ENCODE measurements around the gene AMZ1.

The AMZ1 gene

GRCh38 chr7:2651847-2652735 lies 35.9 kb upstream of the AMZ1 start:
- DNase-seq = no peak

- no peak for DNase-seq
Observed at GRCh38 chr7:2652736-2653060, 35.3 kb upstream of the AMZ1 start.

- DNase-seq = no peak
Observed at GRCh38 chr7:2654059-2654458, 33.9 kb upstream of the AMZ1 start.

DNA sequence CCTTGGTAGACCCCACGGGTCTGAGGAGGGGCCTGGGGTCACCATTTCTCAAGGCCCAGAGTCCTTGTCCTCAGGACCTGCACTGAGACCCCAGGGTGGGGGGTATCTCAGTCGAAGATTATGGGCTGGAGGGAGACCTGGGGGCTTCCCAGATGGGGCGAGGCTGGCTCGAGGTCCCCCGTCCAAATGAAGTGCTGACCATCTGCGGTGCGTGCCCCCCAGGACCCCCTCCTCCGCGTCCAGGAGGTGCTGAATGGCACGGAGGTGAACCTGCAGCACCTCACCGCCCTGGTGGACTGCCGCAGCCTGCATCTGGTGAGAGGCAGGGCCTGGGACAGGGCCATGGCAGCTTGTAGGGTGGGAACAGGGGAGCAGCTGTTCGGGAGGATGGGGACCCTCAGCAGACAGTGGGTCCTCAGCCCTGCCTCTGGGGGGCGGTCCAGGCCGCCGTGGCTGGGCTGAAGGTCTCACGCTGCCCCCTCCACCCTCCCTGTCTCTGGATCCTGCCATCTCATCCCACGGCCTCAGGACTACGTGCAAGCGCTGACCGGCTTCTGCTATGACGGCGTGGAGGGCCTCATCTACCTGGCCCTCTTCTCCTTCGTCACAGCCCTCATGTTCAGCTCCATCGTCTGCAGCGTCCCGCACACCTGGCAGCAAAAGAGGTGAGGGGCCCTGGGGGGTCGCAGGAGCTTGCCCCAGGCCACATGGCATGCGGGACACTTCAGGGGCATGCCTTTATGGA lies 32.0 kb upstream of the AMZ1 start:
- DNase-seq = no peak

DNA sequence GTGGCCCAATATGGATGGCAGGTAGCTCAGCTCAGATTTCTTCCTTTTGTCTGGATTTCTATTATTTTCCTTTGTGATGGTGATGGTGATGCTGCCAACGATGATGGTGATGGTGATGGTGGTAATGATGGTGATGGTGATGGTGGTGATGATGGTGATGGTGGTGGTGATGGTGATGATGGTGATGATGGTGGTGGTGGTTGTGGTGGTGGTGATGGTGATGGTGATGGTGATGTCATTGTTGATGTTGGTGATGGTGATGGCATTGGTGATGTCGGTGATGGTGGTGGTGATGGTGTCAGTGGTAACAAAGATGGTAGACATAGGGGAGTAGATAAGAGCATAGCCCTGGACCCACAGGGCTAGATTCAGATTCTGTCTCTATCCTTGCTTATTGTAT lies 30.8 kb upstream of the AMZ1 start:
- no peak for DNase-seq

DNA sequence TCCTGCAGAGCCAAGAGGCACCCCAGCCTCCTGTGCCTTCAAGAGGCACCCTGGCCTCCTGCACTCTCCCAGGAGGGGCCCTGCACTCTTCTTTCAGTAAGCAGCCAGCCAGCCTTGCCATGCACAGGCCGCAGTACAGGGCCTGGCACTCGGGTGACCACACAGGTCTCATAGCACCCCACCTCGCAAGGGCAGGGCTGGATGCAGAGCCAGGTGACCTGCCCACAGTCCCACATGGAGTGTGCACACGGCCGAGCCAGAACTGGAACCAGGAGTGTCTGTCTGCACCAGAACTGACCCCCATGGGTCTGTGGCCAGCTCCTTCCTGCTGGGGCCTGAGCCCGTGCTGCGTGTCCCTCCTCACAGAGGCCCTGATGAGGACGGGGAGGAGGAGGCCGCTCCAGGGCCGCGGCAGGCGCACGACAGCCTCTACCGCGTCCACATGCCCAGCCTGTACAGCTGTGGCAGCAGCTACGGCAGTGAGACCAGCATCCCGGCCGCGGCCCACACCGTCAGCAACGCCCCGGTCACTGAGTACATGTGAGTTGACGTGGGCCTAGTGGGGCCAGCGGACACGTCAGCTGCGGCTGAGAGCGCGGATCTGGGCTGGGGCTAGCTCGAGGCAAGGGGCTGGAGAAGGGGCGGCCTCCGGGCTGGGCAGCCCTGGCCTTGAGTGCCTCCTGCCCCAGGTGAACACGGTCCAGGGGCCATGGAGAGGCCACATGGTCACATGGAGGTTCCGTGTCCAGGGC lies 29.9 kb upstream of the AMZ1 start:
- DNase-seq = no peak

DNA sequence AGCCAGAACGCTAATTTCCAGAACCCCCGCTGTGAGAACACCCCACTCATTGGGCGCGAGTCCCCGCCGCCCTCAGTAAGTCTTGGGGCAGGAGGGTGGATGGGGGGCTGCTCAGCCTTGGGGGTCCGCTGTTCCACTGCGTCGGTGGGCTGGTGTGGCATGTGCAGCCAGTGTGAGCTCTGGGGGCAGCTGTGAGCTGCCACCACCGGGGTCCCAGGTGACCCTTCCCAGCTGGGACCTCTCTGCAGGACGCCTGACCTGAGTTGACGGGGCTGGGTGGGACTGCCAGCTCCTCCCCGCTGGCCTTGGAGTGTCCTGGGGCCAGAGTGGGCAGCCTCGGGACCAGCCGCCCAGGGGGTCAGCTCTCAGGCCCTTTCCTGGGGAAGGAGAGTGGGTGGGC lies 29.1 kb upstream of the AMZ1 start:
- no peak for DNase-seq

- DNase-seq = no peak
Observed at GRCh38 chr7:2659556-2660358, 28.2 kb upstream of the AMZ1 start.

GRCh38 chr7:2660359-2661095 lies 27.5 kb upstream of the AMZ1 start:
- no peak for DNase-seq

- no peak for DNase-seq
Observed at GRCh38 chr7:2661096-2661449, 26.9 kb upstream of the AMZ1 start.

- DNase-seq = no peak
Observed at GRCh38 chr7:2661602-2662272, 26.3 kb upstream of the AMZ1 start.

DNA sequence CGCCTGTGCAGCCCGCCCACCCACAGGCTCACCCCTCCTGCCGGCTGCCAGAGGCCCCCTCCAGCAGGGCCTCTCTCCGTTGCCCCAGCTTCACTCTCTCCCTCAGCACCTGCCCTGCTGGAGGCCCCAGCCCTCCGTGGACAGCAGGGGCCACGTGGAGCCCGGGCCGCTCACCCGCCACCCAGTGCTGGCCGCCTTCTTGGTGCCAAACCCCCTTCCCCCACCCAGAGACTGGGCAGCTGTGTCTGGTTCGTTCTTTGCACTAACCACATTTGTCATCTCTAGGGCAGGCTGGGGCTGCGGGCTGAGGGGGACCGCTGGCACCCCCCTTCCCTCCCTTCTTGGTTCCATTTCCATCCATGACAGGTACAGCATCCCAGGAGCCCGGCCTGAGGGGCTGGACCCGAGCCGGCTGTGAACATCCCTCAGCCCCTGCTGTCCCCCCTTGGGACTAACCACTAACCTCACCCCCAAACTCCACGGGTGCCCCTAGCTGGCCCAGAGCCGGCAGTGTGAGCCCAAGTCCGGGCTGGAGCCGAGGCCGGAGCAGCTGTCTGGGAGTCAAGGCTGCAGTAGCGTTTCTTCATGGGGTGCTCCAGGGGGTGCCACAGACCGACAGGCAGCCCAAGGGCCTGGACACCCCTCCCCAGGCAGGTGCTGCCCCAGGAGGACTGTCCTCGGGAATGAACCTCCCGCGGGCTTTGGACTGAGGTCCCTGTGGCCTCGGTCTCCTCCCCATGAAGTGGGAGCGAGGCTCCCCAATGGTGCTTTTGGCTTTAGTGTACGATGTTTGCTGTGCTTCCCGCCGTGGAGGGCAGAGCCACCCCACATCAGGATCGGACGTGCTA lies 25.5 kb upstream of the AMZ1 start:
- no peak for DNase-seq

- no peak for DNase-seq
Observed at GRCh38 chr7:2663121-2663886, 24.7 kb upstream of the AMZ1 start.

DNA sequence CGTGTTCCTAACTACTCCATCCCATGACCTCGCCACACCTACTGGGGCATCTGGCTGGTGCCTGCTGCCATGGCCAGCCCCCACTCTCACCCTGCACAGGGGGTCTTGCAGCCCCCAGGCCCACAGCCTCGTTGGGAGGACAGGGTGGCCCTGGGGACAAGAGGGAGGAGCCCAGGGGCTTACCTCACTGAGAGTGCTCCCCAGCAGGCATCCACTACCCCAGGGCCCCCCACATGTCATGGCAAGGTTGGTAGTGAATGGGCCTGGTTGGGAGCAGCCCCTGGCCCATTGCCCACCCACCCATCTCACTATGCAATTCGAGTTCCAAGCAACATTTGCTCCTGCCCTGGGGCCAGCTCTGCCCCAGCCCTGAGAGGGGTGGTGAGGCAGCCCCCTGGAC lies 24.0 kb upstream of the AMZ1 start:
- no peak for DNase-seq

DNA sequence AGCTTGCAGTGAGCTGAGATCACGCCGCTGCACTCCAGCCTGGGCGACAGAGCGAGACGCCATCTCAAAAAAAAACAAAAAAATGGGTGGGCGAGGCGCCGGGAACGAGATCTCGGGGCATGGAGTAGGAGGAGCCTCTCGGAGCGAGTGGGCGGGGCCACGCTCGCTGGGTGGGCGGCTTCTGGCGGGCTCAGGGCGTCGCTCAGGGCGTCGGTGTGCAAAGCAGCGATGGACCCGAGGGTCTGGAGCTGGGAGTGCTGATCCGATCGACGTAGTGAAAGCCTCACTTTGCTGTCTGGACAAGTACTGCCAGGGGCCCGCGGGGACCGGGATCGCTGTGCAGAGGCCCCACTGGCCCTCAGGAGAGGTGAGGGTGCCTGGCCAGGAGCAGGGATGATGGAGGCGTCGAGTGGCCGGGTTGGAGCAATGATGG lies 22.6 kb upstream of the AMZ1 start:
- no peak for DNase-seq

GRCh38 chr7:2666155-2666554 lies 21.8 kb upstream of the AMZ1 start:
- no peak for DNase-seq

- no peak for DNase-seq
Observed at GRCh38 chr7:2666588-2667250, 21.3 kb upstream of the AMZ1 start.

DNA sequence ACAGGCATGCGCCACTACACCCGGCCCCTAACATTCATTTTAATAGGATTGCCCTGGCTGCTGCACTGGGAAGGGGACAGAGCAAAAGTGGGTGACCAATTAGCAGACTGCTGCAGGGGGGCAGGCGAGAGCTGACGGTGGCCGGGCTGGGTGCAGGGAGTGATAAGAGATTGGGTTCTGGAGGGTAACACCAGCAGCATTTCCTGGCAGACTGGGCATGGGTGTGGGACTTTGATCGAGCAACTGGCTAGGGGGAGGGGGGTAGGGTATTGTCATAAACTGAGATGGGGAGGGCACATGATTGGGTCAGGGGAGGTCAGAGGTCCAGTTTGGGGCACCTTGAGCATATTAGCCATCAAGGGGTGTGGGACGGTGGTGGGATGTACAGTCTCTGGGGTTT lies 20.2 kb upstream of the AMZ1 start:
- no peak for DNase-seq

DNA sequence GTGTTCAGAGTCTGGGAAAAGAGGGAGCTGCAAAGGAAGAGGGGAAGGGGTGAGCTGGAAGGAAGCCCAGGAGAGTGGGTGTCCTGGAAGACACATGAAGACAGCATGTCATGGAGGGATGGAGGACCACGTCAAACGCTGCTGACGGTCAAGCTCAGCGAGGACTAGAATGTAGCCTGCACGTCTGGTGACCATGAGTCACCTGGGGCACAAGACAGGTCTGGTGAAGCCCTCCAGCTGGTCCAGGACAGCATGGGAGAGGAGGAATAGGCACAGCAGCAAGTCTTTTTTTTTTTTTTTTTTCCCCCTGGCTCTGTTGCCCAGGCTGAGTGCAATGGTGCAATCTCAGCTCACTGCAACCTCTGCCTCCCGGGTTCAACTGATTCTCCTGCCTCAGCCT lies 19.6 kb upstream of the AMZ1 start:
- DNase-seq = peak; percentile 87

Measured in islet precursor cell (in vitro differentiated cells).